GM18870 (cell line): ENCODE data around the gene AP1M1.
"Not testable (repeated sequence)": the region's sequence is repeated elsewhere in the genome, so short reads cannot be mapped to it uniquely, and the experiment has no call there.

Experiments
- ATAC-seq: cut with Tn5 transposase; IDR thresholded peaks from one replicate; pipeline ENCODE4 v1.9.1; 2021; ENCODE audit warnings: moderate library complexity; ENCODE audit not compliant: unreplicated experiment

Gene AP1M1

GRCh38 chr19:16197622-16198369, at the start of gene AP1M1:
AP1M1 (plus strand) TSS chr19:16197911; CDS start chr19:16198027, 116 bp downstream.
- peak; percentile 90 for ATAC-seq

DNA sequence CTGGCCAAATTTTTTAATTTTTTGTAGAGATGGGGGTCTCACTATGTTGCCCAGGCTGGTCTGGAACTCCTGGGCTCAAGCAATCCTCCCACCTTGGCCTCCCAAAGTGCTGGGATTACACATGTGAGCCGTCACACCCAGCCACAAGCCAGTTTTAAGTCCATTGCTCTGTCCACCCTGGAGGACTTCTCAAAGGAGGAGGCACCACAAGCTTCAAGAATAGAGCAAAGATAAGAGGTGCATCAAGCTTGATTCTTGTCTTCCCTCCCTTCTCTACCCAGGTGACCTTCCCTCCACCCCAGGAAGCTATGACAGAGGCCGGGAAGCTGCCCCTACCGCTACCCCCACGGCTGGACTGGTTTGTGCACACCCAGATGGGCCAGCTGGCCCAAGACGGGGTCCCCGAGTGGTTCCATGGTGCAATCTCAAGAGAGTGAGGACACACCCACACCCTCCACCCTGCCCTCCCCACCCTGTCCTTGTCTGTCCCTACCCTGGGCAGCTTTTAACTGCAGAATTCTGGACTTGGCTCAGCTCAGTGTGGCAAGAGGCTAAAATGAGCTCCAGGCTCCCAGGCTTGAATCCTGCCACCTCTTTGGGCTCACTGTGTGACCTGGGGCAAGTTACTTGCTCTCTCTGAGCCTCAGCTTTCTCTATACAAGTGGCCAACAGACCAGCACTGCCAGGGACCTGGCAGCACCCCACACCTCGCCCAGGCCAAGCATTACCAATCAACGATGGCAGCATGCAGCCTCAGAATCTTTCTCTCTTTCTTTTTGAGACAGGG, 49.1 kb upstream of the AP1M1 start:
- no peak for ATAC-seq

- ATAC-seq, result no peak
These were observed 44.0 kb upstream of the AP1M1 start for GRCh38 chr19:16153582-16154336.

- no peak for ATAC-seq
These were observed 43.2 kb upstream of the AP1M1 start for GRCh38 chr19:16154557-16154956.

GRCh38 chr19:16155128-16155527, 42.6 kb upstream of the AP1M1 start:
- ATAC-seq, result no peak

GRCh38 chr19:16156904-16157303, 40.8 kb upstream of the AP1M1 start:
- no peak for ATAC-seq

DNA sequence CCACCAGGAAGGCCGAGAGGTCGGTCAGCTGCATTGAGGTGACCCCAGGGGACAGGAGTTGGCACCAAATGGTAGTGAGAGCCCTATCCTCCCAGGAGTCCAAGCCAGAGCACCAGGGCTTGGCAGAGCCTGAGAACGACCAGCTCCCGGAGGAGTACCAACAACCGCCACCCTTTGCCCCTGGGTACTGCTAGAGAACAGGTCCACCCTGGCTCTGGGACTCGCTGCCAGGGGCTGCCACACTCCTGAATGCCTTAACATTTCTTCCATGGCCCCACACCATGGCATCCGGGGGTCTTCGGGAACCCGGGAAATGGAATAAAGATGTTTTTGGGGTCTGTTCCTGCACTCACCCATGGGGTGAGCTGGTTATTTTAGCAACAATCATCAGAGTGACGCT, 40.1 kb upstream of the AP1M1 start:
- no peak for ATAC-seq

- no peak for ATAC-seq
These were observed 38.1 kb upstream of the AP1M1 start for GRCh38 chr19:16159655-16160054.

- ATAC-seq, result no peak
These were observed 37.2 kb upstream of the AP1M1 start for GRCh38 chr19:16160445-16160942.

DNA sequence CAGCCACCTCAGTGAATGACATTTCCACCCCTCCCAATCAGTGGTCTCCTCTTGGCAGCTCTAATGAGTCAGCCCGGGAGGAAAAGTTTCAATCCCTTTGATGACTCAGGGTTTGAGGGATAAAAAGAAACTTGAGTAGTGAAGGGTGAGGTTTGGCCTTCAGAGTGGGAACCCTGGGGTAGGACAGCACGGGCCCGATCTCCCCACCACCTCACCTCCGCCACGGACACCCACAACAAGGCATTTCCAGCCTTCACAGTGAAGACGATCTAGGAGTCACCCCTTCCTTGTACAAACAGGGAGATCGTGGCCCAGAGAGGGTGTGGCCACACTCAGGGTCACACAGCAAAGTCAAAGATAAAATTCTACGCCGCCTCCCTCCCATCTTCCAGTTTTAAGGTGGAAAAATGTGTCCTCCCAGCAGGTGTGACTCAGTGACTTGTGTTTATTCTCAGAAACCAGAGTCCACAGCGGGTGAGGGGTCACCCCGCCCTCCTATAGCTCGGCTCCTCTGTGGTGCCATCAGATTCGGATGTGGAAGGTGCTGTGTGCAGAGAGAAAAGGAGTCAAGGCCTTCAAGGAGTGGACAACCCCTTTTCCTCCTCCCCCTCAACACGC, 36.7 kb upstream of the AP1M1 start:
- no peak for ATAC-seq

DNA sequence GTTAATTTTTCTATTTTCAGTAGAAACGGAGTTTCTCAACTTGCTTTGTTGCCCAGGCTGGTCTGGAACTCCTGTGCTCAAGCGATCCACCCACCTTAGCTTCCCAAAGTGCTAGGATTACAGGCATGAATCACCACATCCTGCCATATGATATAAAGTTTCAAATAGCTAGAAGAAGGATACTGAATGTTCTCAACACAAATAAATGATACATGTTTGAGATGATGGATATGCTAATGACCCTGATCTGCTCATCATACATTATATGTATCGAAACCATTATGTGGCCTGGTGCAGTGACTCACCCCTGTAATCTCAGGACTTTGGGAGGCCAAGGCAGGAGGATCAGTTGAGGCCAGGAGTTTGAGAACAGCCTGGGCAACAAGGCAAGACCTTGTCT, 35.9 kb upstream of the AP1M1 start:
- ATAC-seq, result no peak

DNA sequence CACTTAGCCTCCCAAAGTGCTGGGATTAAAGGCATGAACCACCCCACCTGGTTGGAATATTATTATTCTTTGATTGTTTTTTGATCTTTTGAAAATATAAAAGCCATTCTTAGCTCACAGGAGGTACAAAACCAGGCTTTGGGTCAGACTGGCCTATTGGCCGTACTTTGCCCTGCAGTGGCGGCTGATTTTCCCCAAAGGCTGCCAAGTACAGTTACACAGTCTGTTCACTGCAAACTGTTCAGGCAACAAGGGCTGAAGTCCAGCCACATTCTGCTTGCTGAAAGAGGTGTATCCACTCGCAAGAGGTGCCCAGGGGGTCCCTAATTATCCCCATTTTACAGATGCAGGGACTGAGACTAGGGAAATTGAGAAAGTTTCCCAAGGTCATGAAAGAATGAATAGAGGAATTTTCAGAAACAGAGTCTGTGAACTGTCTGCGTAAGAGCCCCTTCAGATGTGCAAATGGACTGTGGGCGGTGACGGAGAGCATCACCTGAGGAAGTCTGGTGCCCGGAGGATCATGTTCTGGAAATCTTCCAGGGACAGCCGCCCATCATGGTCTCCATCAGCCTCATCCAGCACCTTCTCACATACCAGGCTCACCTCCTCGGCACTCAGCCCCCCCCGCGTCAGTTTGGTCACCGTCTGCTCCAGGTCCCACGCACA, 33.4 kb upstream of the AP1M1 start:
- ATAC-seq, result no peak

DNA sequence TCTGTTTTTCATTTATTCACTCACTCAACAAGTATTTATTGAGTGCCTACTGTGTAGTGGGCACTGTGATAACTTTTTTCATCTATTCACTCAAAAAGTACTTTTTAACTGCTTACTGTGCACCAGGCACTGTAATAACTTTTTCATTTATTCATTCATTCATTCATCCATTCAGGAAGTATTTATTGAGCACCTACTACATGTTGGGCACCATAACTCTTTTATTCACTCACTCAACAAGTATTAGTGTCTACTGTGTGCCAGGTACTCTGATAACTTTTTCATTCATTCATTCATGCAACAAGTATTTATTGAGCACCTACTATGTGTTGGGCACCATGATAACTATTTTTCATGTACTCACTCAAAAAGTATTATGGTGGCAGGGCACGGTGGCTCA, 31.3 kb upstream of the AP1M1 start:
- no peak for ATAC-seq

GRCh38 chr19:16167055-16167454, 30.7 kb upstream of the AP1M1 start:
- ATAC-seq, result no peak

DNA sequence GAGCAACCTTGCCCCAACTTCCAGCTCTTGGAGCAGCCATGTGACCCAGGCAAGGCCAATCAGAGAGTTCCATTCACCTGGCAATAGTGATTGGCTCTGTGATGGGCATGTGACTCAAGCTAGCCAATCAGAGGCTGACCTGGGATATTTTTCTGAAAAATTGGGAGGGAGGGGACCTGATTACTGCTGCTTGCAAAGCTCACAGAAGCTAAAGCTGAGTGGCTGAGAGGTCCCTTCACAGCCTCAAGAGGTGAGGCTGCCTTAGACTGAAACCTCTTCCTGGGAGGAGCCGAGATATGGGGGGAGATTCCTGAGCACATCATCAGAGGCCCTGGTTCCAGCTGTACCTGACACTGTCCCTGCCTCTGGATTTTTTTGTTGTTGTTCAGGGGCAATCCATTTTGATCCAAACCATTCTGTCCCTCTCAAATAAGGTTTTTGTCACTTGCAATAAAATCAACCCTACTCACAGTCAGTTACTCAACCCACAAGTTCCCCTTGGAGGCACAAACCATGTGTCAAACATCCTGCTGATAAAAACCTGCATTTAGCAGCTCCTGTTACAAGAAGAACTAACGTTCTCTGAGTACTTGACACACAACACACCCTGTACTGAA, 29.1 kb upstream of the AP1M1 start:
- no peak for ATAC-seq

GRCh38 chr19:16170134-16170533, 27.6 kb upstream of the AP1M1 start:
- no peak for ATAC-seq

DNA sequence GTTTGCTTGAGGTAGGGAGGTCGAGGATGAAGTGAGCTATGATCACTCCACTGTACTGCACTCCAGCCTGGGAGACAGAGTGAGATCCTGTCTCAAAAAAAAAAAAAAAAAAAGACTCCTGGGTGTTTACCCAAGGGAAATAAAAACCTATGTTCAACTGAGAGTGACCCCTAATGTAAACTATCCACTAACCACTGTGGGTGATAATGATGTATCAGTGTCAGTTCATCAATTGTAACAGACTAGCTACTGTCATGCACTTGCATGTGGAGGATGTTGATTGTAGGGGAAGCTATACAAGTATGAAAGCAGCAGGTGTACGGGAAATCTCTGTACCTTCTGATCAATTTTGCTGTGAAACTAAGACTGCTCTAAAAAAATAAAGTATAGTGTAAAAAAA, 21.8 kb upstream of the AP1M1 start:
- ATAC-seq, result no peak

DNA sequence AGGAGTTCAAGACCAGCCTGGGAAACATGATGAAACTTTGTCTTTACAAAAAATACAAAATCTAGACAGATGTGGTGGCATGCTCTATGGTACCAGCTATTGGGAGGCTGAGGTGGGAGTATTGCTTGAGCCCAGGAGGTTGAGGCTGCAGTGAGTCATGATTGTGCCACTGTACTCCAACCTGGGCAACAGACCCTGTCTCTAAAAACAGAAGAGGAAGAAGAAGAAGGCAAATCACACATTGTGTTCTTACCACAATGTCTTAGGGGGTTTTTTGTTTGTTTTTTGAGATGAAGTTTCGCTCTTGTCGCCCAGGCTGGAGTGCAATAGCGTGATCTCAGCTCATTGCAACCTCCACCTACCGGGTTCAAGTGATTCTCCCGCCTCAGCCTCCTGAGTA, 18.8 kb upstream of the AP1M1 start:
- not testable (repeated sequence) for ATAC-seq

- no peak for ATAC-seq
These were observed 17.1 kb upstream of the AP1M1 start for GRCh38 chr19:16180611-16181010.

DNA sequence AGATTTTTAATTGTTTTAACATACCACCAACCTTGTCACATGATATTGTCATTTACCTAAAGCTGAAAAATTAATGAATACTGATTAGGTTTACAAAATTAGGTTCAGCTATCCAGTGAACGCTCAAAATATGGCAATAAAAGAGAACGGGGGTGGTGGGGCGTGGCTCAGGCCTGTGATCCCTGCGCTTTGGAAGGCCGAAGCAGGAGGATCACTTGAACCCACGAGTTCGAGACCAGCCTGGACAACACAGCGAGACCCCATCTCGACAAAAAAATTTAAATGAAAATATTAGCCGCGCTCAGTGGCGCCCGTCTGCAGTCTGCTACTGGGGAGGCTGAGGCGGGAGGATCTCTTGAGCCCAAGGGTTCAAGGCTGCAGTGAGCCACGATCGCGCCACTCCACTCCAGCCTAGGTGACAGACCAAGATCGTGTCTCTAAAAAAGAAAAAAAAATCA, 13.0 kb upstream of the AP1M1 start:
- ATAC-seq, result no peak
